Neural progenitor cell (in vitro differentiated cells): ENCODE data around the gene RELA.

Source experiments
- EZH2 ChIP-seq: fragments of 200-600 bp; sonication (generic); IDR thresholded peaks from 2 replicates; pipeline ENCODE4 v1.6.1; 2017; ENCODE audit warnings: antibody characterized with exemption, mild to moderate bottlenecking, moderate library complexity
- EZH2phosphoT487 ChIP-seq: fragments of 200-600 bp; sonication (generic); IDR thresholded peaks from 2 replicates; pipeline ENCODE4 v1.6.1; 2017; ENCODE audit warnings: antibody characterized with exemption
- TF ChIP-seq, protein P1 (sequence below): fragments of 200-600 bp; sonication (generic); IDR thresholded peaks from 2 replicates; pipeline ENCODE4 v1.5.1; 2017; ENCODE audit warnings: antibody characterized with exemption, mild to moderate bottlenecking

- TF ChIP-seq, protein P1, sequence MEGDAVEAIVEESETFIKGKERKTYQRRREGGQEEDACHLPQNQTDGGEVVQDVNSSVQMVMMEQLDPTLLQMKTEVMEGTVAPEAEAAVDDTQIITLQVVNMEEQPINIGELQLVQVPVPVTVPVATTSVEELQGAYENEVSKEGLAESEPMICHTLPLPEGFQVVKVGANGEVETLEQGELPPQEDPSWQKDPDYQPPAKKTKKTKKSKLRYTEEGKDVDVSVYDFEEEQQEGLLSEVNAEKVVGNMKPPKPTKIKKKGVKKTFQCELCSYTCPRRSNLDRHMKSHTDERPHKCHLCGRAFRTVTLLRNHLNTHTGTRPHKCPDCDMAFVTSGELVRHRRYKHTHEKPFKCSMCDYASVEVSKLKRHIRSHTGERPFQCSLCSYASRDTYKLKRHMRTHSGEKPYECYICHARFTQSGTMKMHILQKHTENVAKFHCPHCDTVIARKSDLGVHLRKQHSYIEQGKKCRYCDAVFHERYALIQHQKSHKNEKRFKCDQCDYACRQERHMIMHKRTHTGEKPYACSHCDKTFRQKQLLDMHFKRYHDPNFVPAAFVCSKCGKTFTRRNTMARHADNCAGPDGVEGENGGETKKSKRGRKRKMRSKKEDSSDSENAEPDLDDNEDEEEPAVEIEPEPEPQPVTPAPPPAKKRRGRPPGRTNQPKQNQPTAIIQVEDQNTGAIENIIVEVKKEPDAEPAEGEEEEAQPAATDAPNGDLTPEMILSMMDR: no peak
- TF ChIP-seq EZH2: peak; percentile 50
- no peak for TF ChIP-seq EZH2phosphoT487
These were observed 10.0 kb downstream of the RELA start for GRCh38 chr11:65652511-65653228.
